ENCODE measurements around the gene ASPA.

DNA sequence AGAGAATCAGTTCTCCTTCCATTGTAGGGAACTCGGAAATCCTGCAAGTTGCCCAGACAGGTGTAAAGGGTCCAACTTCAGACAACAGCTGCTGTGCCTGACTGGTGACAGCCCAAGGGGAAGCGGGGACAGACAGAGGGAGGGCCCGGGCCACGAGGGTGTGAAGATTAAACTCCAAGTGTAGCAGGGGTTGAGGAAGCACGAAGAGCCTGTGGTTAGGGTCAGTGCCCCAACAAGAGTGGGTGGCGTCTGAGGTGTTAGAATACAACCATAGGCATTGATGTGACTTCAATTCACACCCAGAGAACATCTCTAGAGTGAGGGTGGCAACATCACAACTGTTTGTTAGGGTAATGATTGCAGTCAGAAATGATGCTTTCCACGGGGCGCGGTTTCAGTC lies 39.1 kb downstream of the ASPA start:
- TF ChIP-seq, protein P1, sequence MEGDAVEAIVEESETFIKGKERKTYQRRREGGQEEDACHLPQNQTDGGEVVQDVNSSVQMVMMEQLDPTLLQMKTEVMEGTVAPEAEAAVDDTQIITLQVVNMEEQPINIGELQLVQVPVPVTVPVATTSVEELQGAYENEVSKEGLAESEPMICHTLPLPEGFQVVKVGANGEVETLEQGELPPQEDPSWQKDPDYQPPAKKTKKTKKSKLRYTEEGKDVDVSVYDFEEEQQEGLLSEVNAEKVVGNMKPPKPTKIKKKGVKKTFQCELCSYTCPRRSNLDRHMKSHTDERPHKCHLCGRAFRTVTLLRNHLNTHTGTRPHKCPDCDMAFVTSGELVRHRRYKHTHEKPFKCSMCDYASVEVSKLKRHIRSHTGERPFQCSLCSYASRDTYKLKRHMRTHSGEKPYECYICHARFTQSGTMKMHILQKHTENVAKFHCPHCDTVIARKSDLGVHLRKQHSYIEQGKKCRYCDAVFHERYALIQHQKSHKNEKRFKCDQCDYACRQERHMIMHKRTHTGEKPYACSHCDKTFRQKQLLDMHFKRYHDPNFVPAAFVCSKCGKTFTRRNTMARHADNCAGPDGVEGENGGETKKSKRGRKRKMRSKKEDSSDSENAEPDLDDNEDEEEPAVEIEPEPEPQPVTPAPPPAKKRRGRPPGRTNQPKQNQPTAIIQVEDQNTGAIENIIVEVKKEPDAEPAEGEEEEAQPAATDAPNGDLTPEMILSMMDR (IDR thresholded peaks at IDR 0.05), result no peak
- TF ChIP-seq POLR2A (IDR thresholded peaks at IDR 0.05), result no peak
